HCT116 (cell line): ENCODE measurements around the gene NTRK3. TPM values are rescaled to one million over a fixed set of nuclear protein-coding genes. Genes with fewer than 3 reads are reported as not detected.

ENCODE experiments used
- ATAC-seq: fragments of 200-7000 bp; cut with Tn5 transposase; 2 replicates; pipeline ENCODE4 v1.9.1; 2020; ENCODE audit warnings: mild to moderate bottlenecking, moderate library complexity
- BruUV-seq: library from RNA; stranded (reverse); fragments of 400-500 nt; replicated peaks from 2 replicates; lab custom pipeline; 2021; lab: Mats Ljungman, UMichigan
- CTCF ChIA-PET: fragments of 300-600 bp; sonication (Branson Sonifier 250); formaldehyde crosslinking; loops from one replicate; lab custom pipeline; 2021; ENCODE audit warnings: antibody characterized with exemption; lab: Charles Lee
- POLR2A ChIA-PET: fragments of 300-600, 350-600 bp; sonication (Branson Sonifier 250); formaldehyde crosslinking; loops from one replicate; lab custom pipeline; 2021; ENCODE audit warnings: antibody characterized with exemption; lab: Charles Lee
- RAD21 ChIA-PET, 2 experiments: fragments of 300-600 bp; sonication (Branson Sonifier 250); formaldehyde crosslinking; loops; one replicate each; lab custom pipeline; 2023; ENCODE audit warnings: low total read pairs in 2 of 2; ENCODE audit not compliant: uncharacterized antibody in 2 of 2, unreplicated experiment in 2 of 2, low non-redundant PET in 1 of 2; lab: Charles Lee
- DNase-seq: peaks from one replicate; pipeline ENCODE4 v3.0.0-alpha.2; 2010; ENCODE audit warnings: low read depth, low spot score
- H2AFZ ChIP-seq: fragments of 200-600 bp; shearing (Covaris generic), sonication (generic); 2 replicates; pipeline ENCODE4 v1.6.1; 2017; ENCODE audit warnings: low read depth, mixed run types, mixed read lengths, antibody characterized with exemption, low read length; ENCODE audit not compliant: poor library complexity, severe bottlenecking
- H3K27ac ChIP-seq: 2 replicates; pipeline ENCODE4 v1.5.1; 2012; ENCODE audit warnings: low read depth, low read length
- H3K27me3 ChIP-seq: fragments of 200-600 bp; sonication (generic); 2 replicates; pipeline ENCODE4 v1.6.1; 2016; ENCODE audit warnings: mixed run types, low read length, mixed read lengths; ENCODE audit not compliant: insufficient read depth
- H3K36me3 ChIP-seq, 2 experiments: fragments of 200-500 bp in 1 of 2; fragments of 200-600 bp in 1 of 2; sonication (Bioruptor generic) in 1 of 2; sonication (generic) in 1 of 2; 2 replicates each; pipeline versions ENCODE4 v1.5.1 to v1.6.1; 2014 to 2016; ENCODE audit warnings: low read length in 2 of 2, inconsistent platforms in 1 of 2, mixed read lengths in 1 of 2, mixed run types in 1 of 2; ENCODE audit not compliant: insufficient read depth in 2 of 2, control insufficient read depth in 1 of 2
- H3K4me1 ChIP-seq, 2 experiments: fragments of 200-600 bp in 1 of 2; sonication (generic) in 1 of 2; 2 replicates each; pipeline versions ENCODE4 v1.5.1 to v1.6.1; 2012 to 2017; ENCODE audit warnings: low read length in 2 of 2, inconsistent platforms in 1 of 2, mild to moderate bottlenecking in 1 of 2, mixed read lengths in 1 of 2, mixed run types in 1 of 2, moderate library complexity in 1 of 2; ENCODE audit not compliant: insufficient read depth in 2 of 2, control insufficient read depth in 1 of 2
- H3K4me2 ChIP-seq: fragments of 200-600 bp; sonication (generic); 2 replicates; pipeline ENCODE4 v1.6.1; 2017; ENCODE audit warnings: mixed run types, low read length, mixed read lengths
- H3K4me3 ChIP-seq, 2 experiments: fragments of 200-600 bp in 1 of 2; sonication (generic) in 1 of 2; replicated peaks in 1 of 2; 2 replicates each; pipeline ENCODE4 v1.5.1; 2011 to 2016; ENCODE audit warnings: low read length in 2 of 2, control low read depth in 1 of 2, low read depth in 1 of 2, mild to moderate bottlenecking in 1 of 2, mixed read lengths in 1 of 2, mixed run types in 1 of 2
- H3K79me2 ChIP-seq: fragments of 200-600 bp; sonication (generic); 2 replicates; pipeline ENCODE4 v1.6.1; 2017; ENCODE audit warnings: mild to moderate bottlenecking, mixed run types, low read length, moderate library complexity, mixed read lengths; ENCODE audit not compliant: insufficient read depth
- H3K9ac ChIP-seq: fragments of 200-600 bp; sonication (generic); 2 replicates; pipeline ENCODE4 v1.6.1; 2016; ENCODE audit warnings: low read length, mixed read lengths
- H3K9me2 ChIP-seq: fragments of 200-600 bp; sonication (generic), shearing (Covaris generic); 2 replicates; pipeline ENCODE4 v1.6.1; 2017; ENCODE audit warnings: mixed run types, mild to moderate bottlenecking, moderate library complexity; ENCODE audit not compliant: insufficient read depth
- H3K9me3 ChIP-seq, 2 experiments: fragments of 200-500 bp in 1 of 2; fragments of 200-600 bp in 1 of 2; sonication (Bioruptor generic) in 1 of 2; sonication (generic) in 1 of 2; 2 replicates each; pipeline ENCODE4 v1.6.1; 2014 to 2017; ENCODE audit warnings: low read length in 2 of 2, mixed read lengths in 2 of 2, inconsistent platforms in 1 of 2, low read depth in 1 of 2, mild to moderate bottlenecking in 1 of 2, mixed run types in 1 of 2, moderate library complexity in 1 of 2; ENCODE audit not compliant: control insufficient read depth in 1 of 2, insufficient read depth in 1 of 2
- H4K20me1 ChIP-seq: fragments of 200-600 bp; sonication (generic), shearing (Covaris generic); 2 replicates; pipeline ENCODE4 v1.6.1; 2017; ENCODE audit warnings: mixed run types, mild to moderate bottlenecking, moderate library complexity; ENCODE audit not compliant: insufficient read depth
- CBX3 ChIP-seq: IDR thresholded peaks from 2 replicates; pipeline ENCODE4 v1.6.1; 2012; ENCODE audit warnings: low read depth
- EGR1 ChIP-seq: IDR thresholded peaks from 2 replicates; pipeline ENCODE4 v1.6.1; 2012; ENCODE audit warnings: low read depth
- ELF1 ChIP-seq: IDR thresholded peaks from 2 replicates; pipeline ENCODE4 v1.6.1; 2012; ENCODE audit warnings: low read depth, borderline replicate concordance
- EZH2 ChIP-seq: fragments of 200-600 bp; sonication (generic); IDR thresholded peaks from 2 replicates; pipeline ENCODE4 v1.6.1; 2017; ENCODE audit warnings: antibody characterized with exemption, mixed run types
- EZH2phosphoT487 ChIP-seq: fragments of 200-600 bp; IDR thresholded peaks from 2 replicates; pipeline ENCODE4 v1.6.1; 2018; ENCODE audit warnings: antibody characterized with exemption, borderline replicate concordance
- SIN3A ChIP-seq: IDR thresholded peaks from 2 replicates; pipeline ENCODE4 v1.6.1; 2012; ENCODE audit warnings: low read depth
- SP1 ChIP-seq: IDR thresholded peaks from 2 replicates; pipeline ENCODE4 v1.6.1; 2012; ENCODE audit warnings: low read depth
- ZFX ChIP-seq: fragments of 450-650 bp; IDR thresholded peaks from 2 replicates; pipeline ENCODE4 v1.6.1; 2017
- intact Hi-C: fragments of 100-400 bp; cut with micrococcal nuclease; formaldehyde crosslinking; loops from 2 replicates; pipeline ENCODE4 v1.10.0; 2022
- total RNA-seq: library from RNA; stranded (reverse); gene quantifications from one replicate; pipeline ENCODE4 v1.2.1, GENCODE V29; 2021; ENCODE audit not compliant: unreplicated experiment
- TF ChIP-seq, protein P1 (sequence below): IDR thresholded peaks from 2 replicates; pipeline ENCODE4 v1.6.1; 2011; ENCODE audit warnings: mild to moderate bottlenecking, low read length, moderate library complexity; ENCODE audit not compliant: insufficient replicate concordance; ENCODE audit errors: extremely low read depth
- TF ChIP-seq, protein P2 (sequence below): IDR thresholded peaks from 2 replicates; pipeline ENCODE4 v1.6.1; 2012

The NTRK3 gene
- total RNA-seq, 1 experiment from 2014 or later = not detected

DNA sequence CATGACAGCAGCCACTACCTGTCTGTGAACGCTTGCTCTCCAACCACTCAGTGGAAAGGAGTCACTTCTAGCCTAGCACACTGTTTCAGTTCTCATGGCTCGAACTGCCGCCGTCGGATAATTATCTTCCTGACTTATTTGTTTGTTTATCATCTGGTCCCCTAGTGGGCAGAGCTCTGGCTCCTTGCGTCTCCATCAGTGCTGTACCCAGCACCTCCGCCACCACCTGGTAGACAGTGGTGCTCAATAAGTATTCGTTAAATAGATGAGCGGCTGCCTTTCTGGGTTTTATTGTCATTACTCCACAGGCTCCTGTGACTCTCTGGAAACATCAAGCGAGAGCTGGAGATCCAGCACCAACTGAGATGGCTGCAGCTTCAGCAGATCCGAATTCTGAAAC lies 297.5 kb downstream of the NTRK3 start:
- Histone ChIP-seq H3K36me3 (no peaks in the 10 kb centered on the region), H3K9ac (no peak overlapping the region), H3K4me2 (no peak overlapping the region), H3K9me3 (peaks cover 0 to 3% of the 10 kb centered on the region in 2 experiments; a peak in 2 of 4 replicates), H3K27me3 (no peaks in the 10 kb centered on the region), H3K4me3 (no peak overlapping the region), H3K79me2 (no peaks in the 10 kb centered on the region), H3K4me1 (no peaks in the 10 kb centered on the region), H3K9me2 (no peaks in the 10 kb centered on the region), H2AFZ (no peak overlapping the region), H3K27ac (no peak overlapping the region), H4K20me1 (no peaks in the 10 kb centered on the region)
- no TSS peak for BruUV-seq
- RAD21 ChIA-PET = no interaction called here
- POLR2A ChIA-PET = no interaction called here
- CTCF ChIA-PET = no interaction called here
- no peak for ATAC-seq
- intact Hi-C loops = no loop called here
- TF ChIP-seq CBX3 (no peak), SP1 (no peak), ZFX (no peak), EZH2 (no peak), EGR1 (no peak), EZH2phosphoT487 (no peak), SIN3A (no peak), ELF1 (no peak)
- TF ChIP-seq, protein P1, sequence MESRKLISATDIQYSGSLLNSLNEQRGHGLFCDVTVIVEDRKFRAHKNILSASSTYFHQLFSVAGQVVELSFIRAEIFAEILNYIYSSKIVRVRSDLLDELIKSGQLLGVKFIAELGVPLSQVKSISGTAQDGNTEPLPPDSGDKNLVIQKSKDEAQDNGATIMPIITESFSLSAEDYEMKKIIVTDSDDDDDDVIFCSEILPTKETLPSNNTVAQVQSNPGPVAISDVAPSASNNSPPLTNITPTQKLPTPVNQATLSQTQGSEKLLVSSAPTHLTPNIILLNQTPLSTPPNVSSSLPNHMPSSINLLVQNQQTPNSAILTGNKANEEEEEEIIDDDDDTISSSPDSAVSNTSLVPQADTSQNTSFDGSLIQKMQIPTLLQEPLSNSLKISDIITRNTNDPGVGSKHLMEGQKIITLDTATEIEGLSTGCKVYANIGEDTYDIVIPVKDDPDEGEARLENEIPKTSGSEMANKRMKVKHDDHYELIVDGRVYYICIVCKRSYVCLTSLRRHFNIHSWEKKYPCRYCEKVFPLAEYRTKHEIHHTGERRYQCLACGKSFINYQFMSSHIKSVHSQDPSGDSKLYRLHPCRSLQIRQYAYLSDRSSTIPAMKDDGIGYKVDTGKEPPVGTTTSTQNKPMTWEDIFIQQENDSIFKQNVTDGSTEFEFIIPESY = no peak
- TF ChIP-seq, protein P2, sequence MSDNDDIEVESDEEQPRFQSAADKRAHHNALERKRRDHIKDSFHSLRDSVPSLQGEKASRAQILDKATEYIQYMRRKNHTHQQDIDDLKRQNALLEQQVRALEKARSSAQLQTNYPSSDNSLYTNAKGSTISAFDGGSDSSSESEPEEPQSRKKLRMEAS = no peak
- DNase-seq = no peak
